ENCODE measurements around the gene ZBED4.

DNA sequence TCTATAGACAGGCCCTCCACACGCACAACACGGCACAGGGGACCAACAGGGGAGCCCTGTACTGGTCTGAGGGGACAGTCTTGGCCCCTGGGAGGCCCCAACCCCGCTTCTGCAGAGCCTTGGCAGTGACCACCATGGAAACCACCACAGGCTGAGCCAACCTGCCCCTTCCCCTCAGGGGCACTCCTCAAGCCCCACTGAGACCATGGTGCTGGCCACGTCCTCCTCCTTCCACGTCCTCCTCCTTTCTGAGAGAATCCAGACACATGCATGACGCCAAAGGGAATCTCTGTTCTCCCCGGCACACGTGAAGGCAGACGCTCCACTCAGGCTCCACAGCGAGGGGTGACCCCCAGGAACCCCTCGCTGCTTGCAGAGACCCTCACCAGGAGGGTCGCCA lies 28.7 kb upstream of the ZBED4 start:
- TF ChIP-seq, protein P1, sequence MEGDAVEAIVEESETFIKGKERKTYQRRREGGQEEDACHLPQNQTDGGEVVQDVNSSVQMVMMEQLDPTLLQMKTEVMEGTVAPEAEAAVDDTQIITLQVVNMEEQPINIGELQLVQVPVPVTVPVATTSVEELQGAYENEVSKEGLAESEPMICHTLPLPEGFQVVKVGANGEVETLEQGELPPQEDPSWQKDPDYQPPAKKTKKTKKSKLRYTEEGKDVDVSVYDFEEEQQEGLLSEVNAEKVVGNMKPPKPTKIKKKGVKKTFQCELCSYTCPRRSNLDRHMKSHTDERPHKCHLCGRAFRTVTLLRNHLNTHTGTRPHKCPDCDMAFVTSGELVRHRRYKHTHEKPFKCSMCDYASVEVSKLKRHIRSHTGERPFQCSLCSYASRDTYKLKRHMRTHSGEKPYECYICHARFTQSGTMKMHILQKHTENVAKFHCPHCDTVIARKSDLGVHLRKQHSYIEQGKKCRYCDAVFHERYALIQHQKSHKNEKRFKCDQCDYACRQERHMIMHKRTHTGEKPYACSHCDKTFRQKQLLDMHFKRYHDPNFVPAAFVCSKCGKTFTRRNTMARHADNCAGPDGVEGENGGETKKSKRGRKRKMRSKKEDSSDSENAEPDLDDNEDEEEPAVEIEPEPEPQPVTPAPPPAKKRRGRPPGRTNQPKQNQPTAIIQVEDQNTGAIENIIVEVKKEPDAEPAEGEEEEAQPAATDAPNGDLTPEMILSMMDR (IDR thresholded peaks at IDR 0.05; ENCODE audit: insufficient read depth, low read depth, low read length), result no peak
- no peak for TF ChIP-seq EZH2 (IDR thresholded peaks at IDR 0.05; ENCODE audit: insufficient read depth, low read length)

All from astrocyte (in vitro differentiated cells and primary cell).